PFSK-1 (cell line): Measurements from ENCODE around the gene MATN1.

ENCODE experiments used
- FOXP2 ChIP-seq: optimal IDR thresholded peaks from 2 replicates; pipeline ENCODE3; 2011; ENCODE audit warnings: borderline replicate concordance, control low read depth, inconsistent platforms; ENCODE audit not compliant: insufficient read depth; ENCODE audit errors: extremely low read length, extremely low read depth
- POLR2AphosphoS5 ChIP-seq: IDR thresholded peaks from 2 replicates; pipeline ENCODE4 v1.6.1; 2012; ENCODE audit warnings: low read depth, mild to moderate bottlenecking, control low read depth, low read length, moderate library complexity
- SIN3A ChIP-seq: IDR thresholded peaks from 2 replicates; pipeline ENCODE4 v1.6.1; 2012; ENCODE audit warnings: mild to moderate bottlenecking, low read length, moderate library complexity, borderline replicate concordance; ENCODE audit not compliant: insufficient read depth
- TAF1 ChIP-seq: IDR thresholded peaks from 2 replicates; pipeline ENCODE4 v1.6.1; 2012; ENCODE audit warnings: low read length, control low read depth, borderline replicate concordance; ENCODE audit not compliant: insufficient read depth
- TF ChIP-seq, protein P1 (sequence below), 2 experiments: IDR thresholded peaks; 2 replicates each; pipeline versions ENCODE4 v1.6.1 to v1.8.0; 2011 to 2012; ENCODE audit warnings: low read depth in 2 of 2, low read length in 2 of 2, control low read depth in 1 of 2, inconsistent platforms in 1 of 2, mild to moderate bottlenecking in 1 of 2, moderate library complexity in 1 of 2; ENCODE audit not compliant: insufficient read depth in 1 of 2

The MATN1 gene

DNA sequence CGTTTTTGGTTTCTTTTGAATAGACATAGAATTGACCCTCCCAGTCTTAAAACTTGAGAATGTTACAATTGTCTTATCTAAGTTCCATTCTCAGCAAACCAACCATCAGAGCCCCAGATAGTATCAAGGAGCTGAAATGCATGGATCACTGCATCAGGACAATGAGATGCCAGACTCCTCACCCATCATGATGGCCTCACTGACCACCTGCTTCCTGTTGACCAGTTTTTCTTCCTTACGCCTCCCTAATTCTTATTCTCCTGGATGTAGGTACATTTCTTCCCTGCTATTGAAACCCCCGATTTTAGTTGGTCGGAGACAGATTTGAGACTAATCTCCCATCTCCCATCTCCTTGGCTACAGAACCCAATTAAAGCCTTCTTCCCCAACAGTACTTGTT lies 17.7 kb downstream of the MATN1 start:
- no peak for TF ChIP-seq TAF1

DNA sequence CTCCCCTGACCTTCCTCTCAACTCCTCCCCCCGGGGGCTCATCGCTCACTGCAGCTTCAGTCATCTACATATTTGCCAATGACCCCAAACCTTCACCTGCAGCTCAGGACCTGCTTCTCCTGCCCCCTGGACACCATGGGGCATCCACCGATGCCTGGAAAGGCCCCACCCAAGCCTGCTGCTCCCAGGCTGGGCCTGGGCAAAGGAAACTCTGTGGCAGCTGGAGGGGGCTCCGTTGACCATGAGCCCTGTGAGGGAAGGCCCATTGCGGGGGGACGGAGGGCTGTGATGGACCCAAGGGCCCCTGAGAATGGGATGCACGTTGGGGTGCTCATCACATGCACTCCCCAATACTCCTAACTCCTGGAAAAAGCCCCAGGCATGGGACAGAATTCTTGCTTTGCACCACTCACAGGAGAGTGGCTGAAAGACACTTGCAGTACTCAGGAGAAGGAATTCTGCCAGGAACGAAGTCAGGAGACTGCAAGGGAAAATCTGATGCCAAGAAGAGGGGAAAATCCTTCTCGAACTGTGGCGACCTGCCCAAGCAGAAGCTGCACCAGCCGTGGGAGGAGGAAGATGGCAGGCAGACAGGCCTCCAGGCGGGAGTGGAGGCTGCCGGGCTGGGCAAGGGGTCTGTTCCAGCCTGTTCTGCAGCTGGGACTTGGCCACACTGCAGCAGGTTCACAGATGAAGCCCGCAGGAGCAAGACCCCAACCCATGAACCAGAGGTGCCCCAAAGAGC lies 18.4 kb downstream of the MATN1 start:
- TF ChIP-seq, protein P1, sequence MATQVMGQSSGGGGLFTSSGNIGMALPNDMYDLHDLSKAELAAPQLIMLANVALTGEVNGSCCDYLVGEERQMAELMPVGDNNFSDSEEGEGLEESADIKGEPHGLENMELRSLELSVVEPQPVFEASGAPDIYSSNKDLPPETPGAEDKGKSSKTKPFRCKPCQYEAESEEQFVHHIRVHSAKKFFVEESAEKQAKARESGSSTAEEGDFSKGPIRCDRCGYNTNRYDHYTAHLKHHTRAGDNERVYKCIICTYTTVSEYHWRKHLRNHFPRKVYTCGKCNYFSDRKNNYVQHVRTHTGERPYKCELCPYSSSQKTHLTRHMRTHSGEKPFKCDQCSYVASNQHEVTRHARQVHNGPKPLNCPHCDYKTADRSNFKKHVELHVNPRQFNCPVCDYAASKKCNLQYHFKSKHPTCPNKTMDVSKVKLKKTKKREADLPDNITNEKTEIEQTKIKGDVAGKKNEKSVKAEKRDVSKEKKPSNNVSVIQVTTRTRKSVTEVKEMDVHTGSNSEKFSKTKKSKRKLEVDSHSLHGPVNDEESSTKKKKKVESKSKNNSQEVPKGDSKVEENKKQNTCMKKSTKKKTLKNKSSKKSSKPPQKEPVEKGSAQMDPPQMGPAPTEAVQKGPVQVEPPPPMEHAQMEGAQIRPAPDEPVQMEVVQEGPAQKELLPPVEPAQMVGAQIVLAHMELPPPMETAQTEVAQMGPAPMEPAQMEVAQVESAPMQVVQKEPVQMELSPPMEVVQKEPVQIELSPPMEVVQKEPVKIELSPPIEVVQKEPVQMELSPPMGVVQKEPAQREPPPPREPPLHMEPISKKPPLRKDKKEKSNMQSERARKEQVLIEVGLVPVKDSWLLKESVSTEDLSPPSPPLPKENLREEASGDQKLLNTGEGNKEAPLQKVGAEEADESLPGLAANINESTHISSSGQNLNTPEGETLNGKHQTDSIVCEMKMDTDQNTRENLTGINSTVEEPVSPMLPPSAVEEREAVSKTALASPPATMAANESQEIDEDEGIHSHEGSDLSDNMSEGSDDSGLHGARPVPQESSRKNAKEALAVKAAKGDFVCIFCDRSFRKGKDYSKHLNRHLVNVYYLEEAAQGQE (IDR thresholded peaks at IDR 0.05; ENCODE audit: insufficient read depth in 1 of 2, low read depth in 2 of 2, low read length in 2 of 2): no peak
- TF ChIP-seq POLR2AphosphoS5: no peak
- no peak for TF ChIP-seq TAF1
- no peak for TF ChIP-seq FOXP2

GRCh38 chr1:30704271-30704670 lies 19.1 kb downstream of the MATN1 start:
- TF ChIP-seq, protein P1 (IDR thresholded peaks at IDR 0.05; ENCODE audit: insufficient read depth in 1 of 2, low read depth in 2 of 2, low read length in 2 of 2): no peak
- no peak for TF ChIP-seq SIN3A
- no peak for TF ChIP-seq TAF1

- TF ChIP-seq, protein P1 (IDR thresholded peaks at IDR 0.05; ENCODE audit: insufficient read depth in 1 of 2, low read depth in 2 of 2, low read length in 2 of 2): no peak
- TF ChIP-seq FOXP2 (no peak), SIN3A (no peak), TAF1 (no peak), POLR2AphosphoS5 (no peak)
Observed at GRCh38 chr1:30702823-30703222, 20.6 kb downstream of the MATN1 start.

DNA sequence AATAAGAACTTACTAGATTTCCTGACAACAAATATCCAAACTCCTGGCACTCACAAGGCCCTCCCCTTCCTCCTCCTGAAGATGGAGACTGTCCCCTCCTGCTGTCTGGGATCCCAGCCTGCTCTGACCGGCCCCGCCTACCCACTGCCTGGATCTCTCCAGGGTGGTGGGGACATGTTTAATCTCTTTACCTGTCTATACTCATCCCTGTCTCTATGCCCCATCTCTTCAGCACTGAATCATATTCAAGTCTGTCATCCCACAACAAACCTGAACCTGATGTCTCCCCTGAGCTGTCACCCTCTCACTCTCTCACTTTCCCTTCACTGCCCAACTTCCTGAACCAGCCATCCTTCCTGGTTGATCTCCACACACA lies 22.1 kb downstream of the MATN1 start:
- TF ChIP-seq SIN3A (no peak), TAF1 (no peak), POLR2AphosphoS5 (no peak), FOXP2 (no peak)
- TF ChIP-seq, protein P1 (IDR thresholded peaks at IDR 0.05; ENCODE audit: insufficient read depth in 1 of 2, low read depth in 2 of 2, low read length in 2 of 2): no peak
